GM18858 (cell line): ENCODE measurements around the gene IFITM1.
"Not testable (repeated sequence)": the region's sequence is repeated elsewhere in the genome, so short reads cannot be mapped to it uniquely, and the experiment has no call there.

Experiments used
- ATAC-seq: cut with Tn5 transposase; IDR thresholded peaks from one replicate; pipeline ENCODE4 v1.9.1; 2021; ENCODE audit not compliant: unreplicated experiment

The IFITM1 gene

GRCh38 chr11:282630-283360 lies 31.0 kb upstream of the IFITM1 start:
- ATAC-seq, result no peak

- no peak for ATAC-seq
These were observed 30.3 kb upstream of the IFITM1 start for GRCh38 chr11:283405-284104.

- no peak for ATAC-seq
These were observed 29.5 kb upstream of the IFITM1 start for GRCh38 chr11:284105-285020.

GRCh38 chr11:285021-285893 lies 28.6 kb upstream of the IFITM1 start:
- no peak for ATAC-seq

DNA sequence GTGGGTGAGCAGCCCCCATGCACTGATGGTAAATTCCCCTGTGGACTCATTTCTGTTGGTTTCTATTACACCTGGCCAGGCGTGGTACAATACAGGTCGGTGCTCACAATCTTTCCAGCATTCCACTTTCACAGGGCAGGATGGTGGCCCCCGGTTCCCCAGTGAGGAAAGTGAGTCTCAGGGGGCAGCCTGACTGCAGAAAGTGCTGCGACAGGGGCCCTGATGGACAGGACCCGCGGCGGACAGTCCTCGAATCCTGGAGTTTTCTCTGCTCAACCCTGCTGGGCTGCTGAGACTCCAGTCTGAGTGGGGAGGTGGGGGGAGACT lies 28.0 kb upstream of the IFITM1 start:
- no peak for ATAC-seq

GRCh38 chr11:286977-287820 lies 26.6 kb upstream of the IFITM1 start:
- ATAC-seq, result not testable (repeated sequence)

DNA sequence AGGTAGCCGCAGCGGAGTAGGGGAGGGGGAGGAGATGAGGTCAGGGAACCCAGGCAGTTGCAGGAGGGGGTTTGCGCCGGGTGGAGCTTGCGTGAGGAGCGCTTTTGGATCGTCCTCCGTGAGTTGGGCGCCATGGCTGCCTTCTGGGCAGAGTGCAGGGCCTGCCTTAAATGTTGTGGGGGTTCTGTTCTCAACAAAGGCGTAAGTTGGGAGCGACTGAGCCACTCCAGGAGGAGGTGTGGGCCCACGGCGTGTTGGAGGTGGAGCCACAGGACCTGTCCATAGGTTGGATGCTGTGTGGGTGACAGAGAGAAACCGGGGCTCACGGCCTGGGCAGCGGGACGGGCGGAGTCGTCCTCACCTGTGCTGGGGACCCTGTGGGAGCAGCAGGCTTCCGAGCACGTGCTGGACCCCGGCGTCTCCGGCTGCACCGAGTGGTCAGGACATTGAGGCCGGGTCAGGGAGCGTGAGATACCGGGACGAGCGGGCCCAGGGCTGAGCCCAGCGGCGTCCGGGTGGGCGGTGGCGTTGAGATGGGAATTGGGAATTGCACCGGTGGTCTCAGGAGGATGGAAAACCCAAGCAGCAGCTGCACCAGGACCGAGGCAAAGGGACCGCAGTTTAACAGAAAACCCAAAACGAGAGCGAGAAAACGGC lies 25.9 kb upstream of the IFITM1 start:
- ATAC-seq, result no peak

GRCh38 chr11:288478-289397 lies 25.1 kb upstream of the IFITM1 start, which contains the start of gene PGGHG:
TSS of gene PGGHG (plus strand) at chr11:289126. CDS start at chr11:289817, 691 bp downstream.
- ATAC-seq, result no peak

DNA sequence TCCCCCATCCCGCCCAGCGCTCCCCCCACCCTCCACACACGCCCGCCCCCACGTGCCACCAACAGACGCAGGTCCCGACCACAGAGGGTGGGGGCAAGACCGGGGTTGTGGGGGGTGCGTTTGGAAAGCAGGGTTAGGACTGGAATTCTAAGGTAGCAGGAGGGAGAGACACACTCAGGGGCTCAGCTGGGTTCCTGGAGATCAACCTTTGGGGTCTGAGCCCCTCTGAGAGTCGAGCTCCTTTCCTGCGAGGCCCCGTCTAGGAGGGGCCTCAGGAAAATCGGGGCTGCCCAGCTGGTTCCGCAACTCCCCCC lies 24.5 kb upstream of the IFITM1 start:
- no peak for ATAC-seq

GRCh38 chr11:289712-290620 lies 23.9 kb upstream of the IFITM1 start:
- ATAC-seq, result no peak

- no peak for ATAC-seq
These were observed 23.1 kb upstream of the IFITM1 start for GRCh38 chr11:290621-291231.

GRCh38 chr11:291281-292210 lies 22.3 kb upstream of the IFITM1 start:
- ATAC-seq, result no peak

- ATAC-seq, result no peak
These were observed 21.4 kb upstream of the IFITM1 start for GRCh38 chr11:292211-293121.

- no peak for ATAC-seq
These were observed 20.5 kb upstream of the IFITM1 start for GRCh38 chr11:293271-293851.
